Measurements from ENCODE around the gene PLXNB3. TPM values are rescaled to one million over a fixed set of nuclear protein-coding genes. Genes with fewer than 3 reads are reported as not detected.
"Not testable (repeated sequence)": the region's sequence is repeated elsewhere in the genome, so short reads cannot be mapped to it uniquely, and the experiment has no call there.

PLXNB3 gene
- 42.8 TPM for total RNA-seq

DNA sequence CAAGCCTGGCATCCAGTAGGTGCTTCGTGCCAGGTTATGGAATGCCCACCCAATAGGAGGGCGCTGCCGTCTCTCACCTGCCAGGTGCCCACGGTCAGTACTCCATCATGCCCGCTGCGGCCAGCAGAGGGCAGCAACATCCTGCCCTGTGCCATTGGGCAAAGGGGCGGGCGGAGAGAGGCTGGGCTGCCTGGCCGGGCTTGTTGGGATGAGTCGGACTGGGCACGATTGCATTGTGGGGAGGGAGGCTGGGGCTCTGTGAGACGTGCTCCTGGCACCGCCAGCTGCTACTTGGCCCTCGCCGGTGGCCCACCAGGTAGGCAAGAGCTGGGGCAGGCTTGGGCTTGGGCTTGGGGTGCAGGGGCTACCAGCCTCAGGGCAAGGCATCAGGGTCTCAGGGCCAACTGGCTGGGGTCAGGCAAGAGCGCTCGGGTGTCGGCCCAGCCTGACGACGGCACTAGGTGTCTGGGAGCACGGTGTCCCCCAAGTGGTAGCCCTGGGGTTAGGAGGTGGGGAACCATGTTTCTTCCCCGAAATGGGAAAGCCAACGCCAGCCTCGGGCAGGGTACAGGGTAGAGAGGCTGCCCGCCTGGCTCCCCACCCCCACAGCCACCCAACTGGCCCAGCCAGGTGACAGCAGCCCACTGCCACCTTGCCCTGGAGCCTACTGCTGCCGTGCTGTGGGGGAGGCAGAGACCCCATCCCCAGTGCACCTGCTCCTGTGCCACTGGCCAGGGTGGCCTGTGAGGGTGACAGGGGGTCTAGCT, at the start of gene PLXNB3:
TSS of gene PLXNB3 (plus strand) at position 261 of the 767 bp plus-strand sequence. CDS start 1,287 bp downstream, outside the sequence.
- DNase-seq (ENCODE audit: low spot score) = peak; percentile 87

DNA sequence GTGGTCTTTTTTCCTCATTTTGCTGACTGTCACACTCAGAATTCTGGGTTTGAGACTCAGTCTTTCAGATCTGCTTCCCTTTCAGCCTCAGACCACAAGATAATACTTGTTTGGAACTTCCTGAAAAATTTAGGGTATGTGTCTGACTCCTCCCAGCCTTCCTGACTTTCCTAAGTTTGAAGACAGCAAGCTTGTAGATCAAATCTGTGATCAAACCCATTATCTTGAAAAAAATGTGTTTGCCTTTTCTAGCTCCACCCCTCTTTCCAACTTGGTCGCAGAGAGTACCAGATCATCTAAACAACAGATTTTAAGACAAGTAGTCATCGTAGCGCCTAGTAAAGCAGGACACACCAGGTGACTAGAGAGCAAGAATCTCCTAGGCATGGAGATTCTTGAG, 49.8 kb upstream of the PLXNB3 start:
- DNase-seq (ENCODE audit: low spot score) = no peak

DNA sequence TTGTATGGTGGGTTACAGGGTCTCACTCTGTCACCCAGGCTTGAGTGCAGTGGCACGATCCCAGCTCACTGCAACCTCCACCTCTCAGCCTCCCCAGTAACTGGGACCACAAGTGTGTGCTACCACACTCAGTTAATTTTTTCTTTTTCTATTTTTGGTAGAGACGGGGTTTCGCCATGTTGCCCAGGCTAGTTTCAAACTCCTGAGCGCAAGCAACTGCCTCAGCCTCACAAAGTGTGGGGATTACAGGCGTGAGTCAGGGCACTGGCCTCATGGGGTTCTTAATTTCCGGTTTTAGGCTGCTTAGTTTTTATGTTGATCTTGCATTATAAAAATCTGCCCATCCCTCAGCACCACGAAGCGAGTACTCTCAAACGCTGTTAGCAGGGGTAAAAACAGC, 46.6 kb upstream of the PLXNB3 start:
- no peak for DNase-seq (ENCODE audit: low spot score)

DNA sequence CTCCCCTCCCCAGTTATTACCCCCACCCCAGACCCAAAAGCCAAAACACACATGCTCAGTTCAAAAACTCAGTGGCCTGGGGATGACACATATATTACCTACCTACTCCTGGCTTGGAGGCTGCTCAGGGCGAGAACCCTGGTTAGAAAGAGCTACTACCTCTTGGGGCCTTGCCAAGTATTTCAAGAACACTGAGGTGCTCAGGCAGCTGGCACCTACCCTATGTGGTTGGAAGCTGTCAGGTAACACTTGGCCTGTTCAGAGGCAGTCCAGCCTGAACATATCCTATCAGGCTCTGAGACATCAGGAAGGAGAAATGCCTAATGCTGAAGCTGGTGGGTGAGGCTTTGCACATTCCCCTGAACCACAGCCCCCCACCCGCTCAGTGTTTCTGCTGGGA, 44.8 kb upstream of the PLXNB3 start:
- DNase-seq (ENCODE audit: low spot score) = no peak

DNA sequence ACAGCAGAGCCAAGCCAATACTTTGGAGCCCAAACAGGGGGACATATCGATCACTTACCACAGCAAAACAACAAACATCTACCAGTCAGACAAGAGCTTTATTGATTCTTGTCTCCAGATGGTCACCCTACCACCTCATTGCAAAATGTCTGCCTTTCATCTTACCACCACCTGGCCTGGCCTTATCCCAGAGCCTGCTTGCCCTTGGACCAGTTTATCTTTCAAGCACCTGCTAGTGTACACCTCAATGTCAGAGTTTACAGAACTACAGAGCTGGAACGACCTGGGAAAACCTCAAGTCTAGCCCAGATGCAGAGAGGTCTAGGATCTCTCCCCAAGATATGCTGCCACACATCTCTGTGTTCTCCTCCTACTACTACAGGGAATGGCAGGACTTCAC, 44.3 kb upstream of the PLXNB3 start:
- DNase-seq (ENCODE audit: low spot score) = no peak

DNA sequence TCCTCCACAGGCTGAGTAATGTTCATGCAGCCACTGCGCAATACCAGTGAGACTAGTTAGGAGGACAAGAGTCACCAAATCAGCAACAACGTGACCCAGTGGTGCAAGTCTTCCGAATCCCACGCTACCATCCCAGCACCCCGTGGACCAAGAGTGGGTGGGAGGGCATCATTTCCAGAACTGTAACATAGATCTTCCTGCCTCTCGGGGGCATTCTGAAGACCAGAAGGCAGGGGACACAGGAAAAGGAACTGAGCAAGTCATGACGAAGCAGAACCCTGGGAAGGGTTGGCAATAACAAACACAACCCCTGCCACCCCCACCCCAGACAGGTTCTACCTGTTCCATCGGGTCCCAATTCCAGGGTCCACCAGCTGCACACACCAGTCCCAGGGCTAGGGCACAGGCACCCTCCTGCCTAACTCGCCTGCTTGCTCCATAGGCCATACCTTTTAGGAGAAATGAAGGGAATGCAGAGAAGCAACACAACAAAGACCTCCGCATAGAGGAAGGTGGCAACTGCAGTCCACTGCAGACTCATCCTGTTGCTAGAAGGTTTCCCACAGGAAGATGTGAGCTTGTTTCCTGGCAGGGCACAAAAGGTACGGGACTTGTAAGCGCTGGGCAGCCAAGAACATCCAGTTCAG, 41.2 kb upstream of the PLXNB3 start:
- DNase-seq (ENCODE audit: low spot score) = no peak

DNA sequence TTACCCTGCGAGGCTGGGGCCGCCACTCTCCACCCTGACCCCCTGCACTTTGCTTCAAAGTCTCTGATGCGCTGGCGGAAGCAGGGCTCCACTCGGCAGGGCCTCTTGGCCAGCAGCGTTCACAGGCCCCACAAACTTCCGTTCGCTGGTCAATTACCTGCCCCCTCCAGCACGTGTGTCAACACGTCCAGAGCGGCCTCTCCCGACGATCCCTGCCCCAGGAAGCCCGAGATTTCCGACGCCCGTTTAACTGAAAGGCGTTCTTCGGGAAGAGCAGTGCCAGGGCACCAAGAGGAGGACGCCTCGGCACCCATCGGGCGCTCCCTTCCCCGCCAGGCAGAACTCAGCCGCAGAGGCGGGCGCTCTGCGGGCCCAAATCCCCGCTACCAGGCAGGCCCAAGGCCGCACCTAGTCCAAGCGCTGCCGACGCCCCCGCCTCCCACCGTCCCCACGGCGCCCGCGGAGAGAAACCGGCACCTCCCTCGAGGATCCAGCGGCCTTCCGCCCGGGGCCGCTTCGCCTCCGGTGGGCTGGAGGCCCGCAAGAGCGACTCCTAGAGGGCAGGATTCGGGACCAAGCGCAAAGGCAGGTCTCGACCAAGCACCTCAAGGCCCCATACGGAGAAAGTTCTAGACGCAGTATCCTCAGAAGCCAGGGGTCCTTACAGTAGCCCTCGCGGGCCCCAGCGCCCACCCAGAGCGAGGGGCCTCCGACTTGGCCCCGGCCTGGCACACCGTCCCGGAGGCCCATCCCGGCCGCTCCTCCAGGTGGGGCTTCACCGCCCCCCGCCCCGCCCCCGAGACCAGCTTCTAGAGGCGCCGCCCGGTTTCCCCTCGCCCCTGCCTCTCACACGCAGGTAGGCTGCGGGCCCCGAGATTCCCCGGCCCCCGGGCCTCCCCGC, 40.4 kb upstream of the PLXNB3 start:
- no peak for DNase-seq (ENCODE audit: low spot score)

DNA sequence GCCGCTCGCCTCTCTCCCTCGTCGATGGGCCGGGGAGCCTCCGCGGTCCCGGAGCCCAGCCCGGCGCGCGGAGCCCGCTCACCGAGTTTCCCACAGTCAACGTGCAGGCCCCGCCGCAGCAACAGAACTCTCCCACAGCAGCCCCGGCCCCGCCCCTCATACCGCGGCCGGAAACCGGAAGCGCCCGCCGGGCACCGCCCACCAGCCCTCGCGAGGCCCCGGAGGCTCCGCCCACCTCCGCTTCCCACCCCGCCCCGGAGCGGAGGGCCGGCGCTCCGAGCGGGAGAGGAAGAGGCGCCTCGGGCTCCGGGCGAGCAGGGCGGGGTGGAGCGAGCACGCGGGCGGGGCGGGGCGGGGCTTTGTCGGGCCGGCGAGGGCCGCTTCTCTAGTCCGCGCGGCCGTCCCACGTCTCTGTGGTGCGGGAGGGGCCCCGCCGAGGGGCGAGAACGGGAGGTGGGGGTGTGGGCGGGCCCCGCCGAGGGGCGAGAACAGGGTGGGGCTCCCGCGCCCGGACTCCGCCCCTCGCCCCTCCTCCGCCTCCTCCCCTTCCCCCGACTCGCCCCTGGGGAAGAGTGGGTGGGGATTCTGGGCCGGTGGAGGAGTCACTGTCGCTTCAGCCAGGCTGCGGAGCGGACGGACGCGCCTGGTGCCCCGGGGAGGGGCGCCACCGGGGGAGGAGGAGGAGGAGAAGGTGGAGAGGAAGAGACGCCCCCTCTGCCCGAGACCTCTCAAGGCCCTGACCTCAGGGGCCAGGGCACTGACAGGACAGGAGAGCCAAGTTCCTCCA, 39.6 kb upstream of the PLXNB3 start, which contains the start of the genes ABCD1 and BCAP31:
TSS of gene ABCD1 (plus strand) at position 605 of the 787 bp plus-strand sequence. CDS start 411 bp downstream, outside the sequence.
TSS of gene BCAP31 (minus strand) at position 136 of the 787 bp plus-strand sequence. CDS start 1,143 bp downstream, outside the sequence.
- peak; percentile 91 for DNase-seq (ENCODE audit: low spot score)

DNA sequence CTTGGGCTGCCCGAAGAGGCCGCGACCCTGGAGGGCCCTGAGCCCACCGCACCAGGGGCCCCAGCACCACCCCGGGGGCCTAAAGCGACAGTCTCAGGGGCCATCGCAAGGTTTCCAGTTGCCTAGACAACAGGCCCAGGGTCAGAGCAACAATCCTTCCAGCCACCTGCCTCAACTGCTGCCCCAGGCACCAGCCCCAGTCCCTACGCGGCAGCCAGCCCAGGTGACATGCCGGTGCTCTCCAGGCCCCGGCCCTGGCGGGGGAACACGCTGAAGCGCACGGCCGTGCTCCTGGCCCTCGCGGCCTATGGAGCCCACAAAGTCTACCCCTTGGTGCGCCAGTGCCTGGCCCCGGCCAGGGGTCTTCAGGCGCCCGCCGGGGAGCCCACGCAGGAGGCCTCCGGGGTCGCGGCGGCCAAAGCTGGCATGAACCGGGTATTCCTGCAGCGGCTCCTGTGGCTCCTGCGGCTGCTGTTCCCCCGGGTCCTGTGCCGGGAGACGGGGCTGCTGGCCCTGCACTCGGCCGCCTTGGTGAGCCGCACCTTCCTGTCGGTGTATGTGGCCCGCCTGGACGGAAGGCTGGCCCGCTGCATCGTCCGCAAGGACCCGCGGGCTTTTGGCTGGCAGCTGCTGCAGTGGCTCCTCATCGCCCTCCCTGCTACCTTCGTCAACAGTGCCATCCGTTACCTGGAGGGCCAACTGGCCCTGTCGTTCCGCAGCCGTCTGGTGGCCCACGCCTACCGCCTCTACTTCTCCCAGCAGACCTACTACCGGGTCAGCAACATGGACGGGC, 38.8 kb upstream of the PLXNB3 start:
- no peak for DNase-seq (ENCODE audit: low spot score)

DNA sequence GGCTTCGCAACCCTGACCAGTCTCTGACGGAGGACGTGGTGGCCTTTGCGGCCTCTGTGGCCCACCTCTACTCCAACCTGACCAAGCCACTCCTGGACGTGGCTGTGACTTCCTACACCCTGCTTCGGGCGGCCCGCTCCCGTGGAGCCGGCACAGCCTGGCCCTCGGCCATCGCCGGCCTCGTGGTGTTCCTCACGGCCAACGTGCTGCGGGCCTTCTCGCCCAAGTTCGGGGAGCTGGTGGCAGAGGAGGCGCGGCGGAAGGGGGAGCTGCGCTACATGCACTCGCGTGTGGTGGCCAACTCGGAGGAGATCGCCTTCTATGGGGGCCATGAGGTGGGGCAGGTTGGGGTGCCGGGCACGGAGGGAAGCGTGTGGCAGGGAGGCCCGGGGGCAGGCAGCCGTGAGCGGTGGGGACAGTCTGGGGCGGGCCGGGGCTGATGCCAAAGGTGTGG, 38.2 kb upstream of the PLXNB3 start:
- DNase-seq (ENCODE audit: low spot score) = no peak

DNA sequence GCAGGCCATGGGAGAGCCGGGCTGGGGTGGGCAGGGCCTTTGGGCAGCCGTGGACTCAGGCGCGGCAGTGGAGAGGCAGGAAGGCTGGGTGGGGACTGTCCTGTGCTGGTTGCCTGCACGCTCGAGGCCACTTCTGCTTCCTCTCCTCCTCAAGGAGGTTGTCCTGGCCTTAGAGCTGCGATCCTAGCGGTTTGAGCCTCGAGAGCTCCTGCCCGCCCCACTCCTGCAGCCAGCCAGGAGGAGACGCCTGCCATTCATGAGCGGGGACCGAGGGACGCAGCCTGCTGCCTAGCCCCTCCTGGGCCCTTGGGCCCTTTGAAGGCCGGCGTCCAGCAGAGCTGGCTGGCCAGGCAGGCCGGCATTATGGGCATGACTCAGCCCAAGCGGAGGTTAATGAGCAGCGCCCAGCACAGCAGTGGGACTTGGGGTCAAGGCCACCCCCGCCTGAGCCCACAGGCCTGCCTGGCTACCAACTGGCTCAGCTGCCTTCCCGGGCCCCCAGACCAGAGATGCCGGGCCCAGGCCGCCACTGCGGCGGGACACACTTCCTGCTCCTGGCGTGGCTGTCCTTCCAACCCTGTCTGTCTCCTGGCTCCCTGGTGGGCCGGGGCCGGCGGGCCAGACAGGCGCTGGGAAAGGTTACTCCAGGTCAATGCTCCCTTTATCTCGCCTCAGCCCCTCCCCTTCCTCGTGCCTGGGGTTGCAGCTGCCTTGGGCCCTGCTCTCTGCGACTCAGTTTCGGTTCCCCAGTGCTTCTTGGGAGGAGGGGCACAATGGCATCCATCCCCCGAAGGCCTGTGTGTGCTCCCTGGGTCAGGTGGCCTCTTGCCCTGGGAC, 37.5 kb upstream of the PLXNB3 start:
- peak; percentile 64 for DNase-seq (ENCODE audit: low spot score)

DNA sequence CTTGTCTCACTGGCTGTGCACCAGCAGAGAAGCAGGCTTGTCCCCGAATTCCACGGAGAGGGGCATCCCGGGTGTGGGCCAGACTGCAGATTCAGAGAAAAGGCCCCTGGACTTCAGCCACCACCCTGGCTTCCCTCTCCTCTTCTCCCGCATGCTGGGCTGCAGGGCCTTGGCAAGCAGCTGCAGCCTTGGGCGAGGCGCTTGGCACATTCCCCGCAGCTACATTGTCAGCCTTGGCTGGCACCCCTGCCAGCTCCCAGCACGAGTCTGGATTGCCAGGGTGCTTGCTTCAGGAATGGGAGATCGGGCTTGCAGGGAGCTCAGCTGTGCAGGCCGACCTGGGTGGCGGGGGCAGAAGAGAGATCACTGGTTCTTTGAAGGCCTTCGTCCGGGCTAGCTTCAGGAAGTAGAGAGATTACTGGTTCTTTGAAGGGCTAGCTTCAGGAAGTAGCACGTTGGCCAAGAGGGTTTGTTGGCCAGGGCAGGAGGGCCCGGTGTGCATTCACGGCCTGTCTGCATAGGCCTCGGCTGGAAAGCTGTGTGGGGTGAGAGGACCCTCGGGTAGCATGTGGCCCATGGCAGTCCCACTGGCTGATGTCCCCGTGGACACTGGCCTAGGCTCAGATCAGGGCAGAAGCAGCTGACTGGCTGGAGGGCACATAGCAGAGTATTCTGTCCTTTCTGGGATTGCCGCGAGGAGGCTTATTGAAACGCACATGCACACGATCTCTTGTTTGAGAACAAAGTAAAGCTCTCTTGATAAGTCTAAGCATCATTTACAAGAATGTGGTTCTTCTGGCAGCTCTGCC, 36.7 kb upstream of the PLXNB3 start:
- no peak for DNase-seq (ENCODE audit: low spot score)

DNA sequence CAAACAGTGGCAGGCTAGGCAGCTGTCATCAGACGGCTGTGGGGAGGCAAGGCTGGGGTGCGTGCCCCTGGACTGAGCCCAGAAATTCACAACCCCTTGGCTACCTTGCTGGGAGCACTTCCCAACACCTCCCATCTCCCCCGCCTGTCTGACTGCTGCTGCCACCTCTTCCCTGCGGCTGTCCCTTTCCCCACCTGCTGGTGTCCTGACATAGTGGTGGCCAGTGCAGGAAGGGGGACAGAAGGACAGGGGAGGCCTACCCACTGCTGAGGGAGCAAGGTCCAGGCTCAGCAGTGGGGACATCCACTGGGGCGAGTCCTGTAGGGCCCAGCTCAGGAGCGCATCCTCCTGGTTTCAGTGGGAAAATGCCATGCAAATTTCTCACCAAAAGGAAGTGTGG, 36.0 kb upstream of the PLXNB3 start:
- no peak for DNase-seq (ENCODE audit: low spot score)

DNA sequence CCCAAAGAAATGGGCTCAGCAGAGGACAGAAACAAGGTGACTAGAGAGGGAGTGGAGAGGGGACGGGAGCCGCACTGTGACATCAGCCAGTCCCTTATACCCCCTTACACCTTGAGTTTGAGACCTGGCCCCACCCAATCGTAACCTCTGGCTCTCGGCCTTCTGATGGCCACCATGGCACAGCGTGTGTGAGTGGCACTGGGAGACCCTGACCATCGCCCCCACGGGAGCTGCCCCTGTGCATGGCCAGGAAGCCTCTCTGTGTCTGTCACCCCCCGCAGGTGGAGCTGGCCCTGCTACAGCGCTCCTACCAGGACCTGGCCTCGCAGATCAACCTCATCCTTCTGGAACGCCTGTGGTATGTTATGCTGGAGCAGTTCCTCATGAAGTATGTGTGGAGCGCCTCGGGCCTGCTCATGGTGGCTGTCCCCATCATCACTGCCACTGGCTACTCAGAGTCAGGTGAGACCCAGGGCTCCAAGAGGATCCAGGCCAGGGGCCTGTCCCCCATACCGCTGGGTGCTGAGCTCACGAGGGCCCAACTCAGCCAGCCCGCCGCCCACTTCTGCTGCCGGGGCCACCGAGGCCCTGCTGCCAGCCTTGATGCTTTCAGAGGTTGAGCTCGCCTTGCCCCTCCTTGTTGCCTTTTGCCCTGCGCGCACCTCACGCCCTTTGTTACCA, 35.0 kb upstream of the PLXNB3 start:
- no peak for DNase-seq (ENCODE audit: low spot score)

DNA sequence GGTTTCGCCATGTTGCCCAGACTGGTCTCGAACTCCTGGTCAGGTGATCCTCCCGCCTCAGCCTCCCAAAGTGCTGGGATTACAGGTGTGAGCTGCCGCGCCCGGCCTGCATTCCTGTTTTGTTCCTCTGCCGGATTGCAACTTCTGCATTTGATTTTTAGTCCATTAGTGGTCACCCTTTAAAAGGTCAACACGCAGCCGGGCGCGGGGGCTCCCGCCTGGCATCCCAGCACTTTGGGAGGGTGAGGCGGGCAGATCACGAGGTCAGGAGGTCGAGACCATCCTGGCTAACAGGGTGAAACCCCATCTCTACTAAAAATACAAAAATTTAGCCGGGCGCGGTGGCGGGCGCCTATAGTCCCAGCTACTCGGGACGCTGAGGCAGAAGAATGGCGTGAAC, 33.9 kb upstream of the PLXNB3 start:
- DNase-seq (ENCODE audit: low spot score) = not testable (repeated sequence)

DNA sequence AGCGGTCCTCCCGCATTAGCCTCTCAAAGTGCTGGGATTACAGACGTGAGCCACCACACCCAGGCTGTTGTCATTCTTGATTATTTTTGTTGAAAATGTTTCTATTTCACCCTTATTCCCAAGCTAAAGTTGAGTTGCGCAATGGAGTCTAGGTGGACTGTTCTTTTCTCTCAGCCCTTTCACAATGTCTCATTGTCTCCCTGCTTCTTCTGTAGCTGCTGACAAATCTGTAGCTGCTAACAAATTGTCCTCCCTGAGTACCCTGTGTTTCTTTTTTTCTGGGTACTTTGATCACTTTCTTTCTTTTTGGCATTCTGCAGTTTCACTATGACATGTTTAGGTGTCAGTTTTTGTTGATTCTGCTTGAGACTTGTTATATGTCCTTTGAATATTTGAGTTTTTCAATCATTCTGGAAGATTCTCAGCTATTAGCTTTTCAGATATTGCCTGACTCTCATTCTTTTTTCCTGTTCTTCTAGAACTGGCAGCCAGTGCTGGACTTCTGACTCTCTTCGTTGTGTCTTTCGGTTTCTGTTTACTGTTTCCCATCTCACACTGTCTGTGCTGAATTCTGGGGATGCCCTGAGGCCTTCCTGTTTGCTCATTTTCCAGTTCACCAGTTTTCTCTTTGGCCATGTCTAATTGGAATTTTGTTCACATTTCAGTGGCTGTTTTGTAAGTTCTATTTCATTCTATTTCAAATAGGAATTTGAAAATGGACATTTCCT, 32.8 kb upstream of the PLXNB3 start:
- DNase-seq (ENCODE audit: low spot score) = no peak

DNA sequence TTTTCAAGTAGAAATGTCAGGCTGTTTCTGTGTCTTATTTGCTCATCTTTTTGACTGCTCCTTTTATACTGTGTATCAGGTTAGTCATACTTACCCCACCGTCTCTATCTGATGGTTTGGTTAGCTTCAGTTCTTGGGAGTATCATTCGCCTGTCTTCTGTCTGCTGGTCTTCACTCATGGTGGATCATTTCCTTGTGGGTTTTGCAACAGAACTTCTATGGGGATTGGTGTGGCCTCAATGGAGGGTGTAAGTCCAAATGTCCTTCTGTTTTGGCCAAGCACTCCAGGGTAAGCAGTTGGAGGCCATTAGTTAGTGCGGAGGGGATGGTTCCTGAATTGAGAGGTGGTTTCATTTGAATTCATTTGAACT, 32.2 kb upstream of the PLXNB3 start:
- DNase-seq (ENCODE audit: low spot score) = no peak
